GM21360 (cell line): ENCODE results near the gene CCDC179.

Source experiments
- ATAC-seq: cut with Tn5 transposase; IDR thresholded peaks from one replicate; pipeline ENCODE4 v1.9.1; 2021; ENCODE audit warnings: mild to moderate bottlenecking, moderate library complexity; ENCODE audit not compliant: unreplicated experiment

CCDC179 gene

DNA sequence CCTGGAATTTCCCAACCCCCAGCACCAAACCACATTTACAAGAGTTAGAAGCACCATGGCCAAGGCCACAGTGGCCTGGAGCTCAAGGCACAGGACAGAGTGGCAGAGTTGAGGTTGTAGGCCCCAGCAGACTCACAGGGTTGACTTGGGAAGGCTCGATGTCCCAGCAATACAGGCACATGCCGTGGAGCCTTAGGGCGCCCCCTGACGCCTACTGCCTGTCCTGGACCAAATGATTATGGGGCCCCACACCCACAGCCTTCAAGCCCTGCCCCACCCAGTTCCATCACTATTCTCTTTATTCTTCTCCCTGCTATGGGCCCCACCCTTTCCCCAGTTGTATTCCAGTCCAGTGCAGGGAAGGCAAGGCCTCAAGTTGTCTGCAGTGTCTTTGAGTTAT, at the start of gene CCDC179:
Gene CCDC179, minus strand, starts transcription at position 234 of the 400 bp plus-strand sequence. Its CDS starts 53 bp downstream, at position 181.
- ATAC-seq, result no peak

DNA sequence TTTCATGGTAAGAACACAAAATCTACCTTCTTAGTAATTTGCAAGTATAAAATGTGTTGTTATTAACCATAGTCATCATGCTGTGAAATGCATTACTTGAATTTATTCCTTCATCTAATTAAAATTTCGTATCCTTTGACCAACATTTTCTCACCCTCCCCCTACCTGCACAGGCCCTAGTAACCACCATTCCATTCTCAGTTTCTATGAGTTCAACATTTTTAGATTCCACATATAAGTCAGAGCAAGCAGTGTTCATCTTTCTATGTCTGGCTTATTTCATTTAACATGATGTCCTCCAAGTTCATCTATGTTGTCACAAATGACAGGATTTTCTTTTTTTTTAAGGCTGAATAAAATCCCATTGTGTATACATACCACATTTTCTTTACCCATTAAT, 43.5 kb upstream of the CCDC179 start:
- no peak for ATAC-seq

GRCh38 chr11:22901603-22902002, 41.3 kb upstream of the CCDC179 start:
- no peak for ATAC-seq

- ATAC-seq, result no peak
These were observed 40.7 kb upstream of the CCDC179 start for GRCh38 chr11:22900764-22901486.

DNA sequence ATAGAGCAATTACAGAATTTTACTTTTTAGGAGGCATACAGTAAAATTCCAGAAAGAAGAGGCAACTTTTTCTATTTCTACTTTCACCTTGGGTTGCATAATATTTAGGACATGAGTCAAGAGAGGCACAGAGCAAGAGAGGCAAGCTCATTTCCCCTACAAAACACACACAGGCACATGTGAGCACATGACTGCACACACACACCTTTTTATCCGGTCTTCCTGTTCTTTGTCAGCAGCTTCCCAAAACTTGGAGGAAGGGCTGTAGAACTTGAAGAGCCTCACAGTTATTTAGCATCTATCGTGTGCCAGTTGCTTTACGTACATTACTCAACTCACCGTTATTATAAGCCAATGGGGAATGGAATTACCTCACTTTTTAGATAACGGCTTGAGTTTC, 37.8 kb upstream of the CCDC179 start:
- ATAC-seq, result no peak

- ATAC-seq, result no peak
These were observed 30.0 kb upstream of the CCDC179 start for GRCh38 chr11:22890227-22890626.

DNA sequence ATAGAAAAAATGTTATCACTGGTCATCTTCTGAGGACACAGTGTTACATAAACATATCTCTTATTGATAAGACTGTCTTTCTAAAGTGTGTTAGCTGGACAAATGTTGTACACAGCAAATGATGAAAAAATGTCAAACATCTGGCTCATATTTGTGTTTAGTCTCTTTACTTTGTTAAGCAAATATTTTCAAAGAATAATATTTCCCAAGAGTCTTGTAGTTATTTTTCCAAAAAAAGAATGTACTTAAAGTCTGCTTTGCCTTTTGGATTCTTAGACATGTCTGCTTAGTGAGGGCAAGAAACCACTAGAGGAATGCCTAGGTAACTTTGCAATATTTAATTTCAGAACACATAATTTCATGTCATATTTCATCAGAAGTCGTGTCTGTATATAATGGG, 23.9 kb upstream of the CCDC179 start:
- no peak for ATAC-seq

GRCh38 chr11:22879630-22880029, 19.4 kb upstream of the CCDC179 start:
- ATAC-seq, result no peak

- no peak for ATAC-seq
These were observed 18.3 kb upstream of the CCDC179 start for GRCh38 chr11:22878604-22879003.

- ATAC-seq, result no peak
These were observed 17.8 kb upstream of the CCDC179 start for GRCh38 chr11:22878039-22878438.

DNA sequence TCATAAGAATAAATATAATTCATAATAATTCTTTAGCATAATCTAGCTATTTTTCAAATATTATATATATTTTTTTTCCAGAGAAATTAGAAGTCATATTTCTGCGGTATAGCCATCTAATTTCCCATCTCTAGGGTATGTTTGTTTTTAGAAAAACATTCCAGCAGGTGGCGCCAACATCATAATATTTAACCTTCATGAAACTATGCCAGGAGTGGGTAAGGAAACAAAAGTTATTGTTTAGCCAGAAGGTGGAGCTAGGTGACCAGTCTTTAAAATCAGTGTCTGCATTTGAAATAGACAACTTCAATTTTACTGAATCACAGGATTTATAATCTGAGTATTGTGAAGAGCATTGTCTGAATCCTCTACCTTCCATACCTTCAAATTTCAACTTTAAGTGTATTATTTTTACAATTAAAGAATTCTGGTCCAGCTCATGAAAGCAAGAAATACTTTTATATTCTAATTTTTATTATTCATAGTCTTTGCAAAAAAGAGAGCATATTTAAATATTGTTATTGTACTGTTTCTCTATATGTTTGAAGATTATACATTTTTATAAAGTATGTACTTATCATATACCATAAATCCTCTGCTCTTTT, 15.7 kb upstream of the CCDC179 start:
- ATAC-seq, result peak; percentile 100

- ATAC-seq, result no peak
These were observed 9.1 kb upstream of the CCDC179 start for GRCh38 chr11:22869325-22869724.

- no peak for ATAC-seq
These were observed 518 bp downstream of the CCDC179 start for GRCh38 chr11:22859756-22860155.

GRCh38 chr11:22851477-22851876, 8.8 kb downstream of the CCDC179 start:
- ATAC-seq, result no peak

DNA sequence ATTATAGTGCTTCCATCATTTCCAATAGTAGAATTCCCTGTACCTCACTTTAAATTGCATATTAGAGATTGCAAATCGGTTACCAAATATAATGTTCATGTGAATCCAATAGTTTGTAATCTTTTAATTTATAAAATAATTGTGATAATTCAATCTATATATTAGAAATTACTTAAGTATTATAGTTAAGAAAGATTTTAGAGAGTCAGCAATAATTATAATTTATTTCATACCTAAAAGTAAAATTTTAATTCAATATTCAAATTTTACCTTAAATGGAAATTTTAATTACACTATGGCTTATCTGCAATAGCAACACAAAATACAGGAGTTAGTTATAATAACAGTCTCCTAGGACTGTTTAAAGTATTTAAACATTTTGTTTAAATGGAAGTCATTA, 13.5 kb downstream of the CCDC179 start:
- ATAC-seq, result no peak

DNA sequence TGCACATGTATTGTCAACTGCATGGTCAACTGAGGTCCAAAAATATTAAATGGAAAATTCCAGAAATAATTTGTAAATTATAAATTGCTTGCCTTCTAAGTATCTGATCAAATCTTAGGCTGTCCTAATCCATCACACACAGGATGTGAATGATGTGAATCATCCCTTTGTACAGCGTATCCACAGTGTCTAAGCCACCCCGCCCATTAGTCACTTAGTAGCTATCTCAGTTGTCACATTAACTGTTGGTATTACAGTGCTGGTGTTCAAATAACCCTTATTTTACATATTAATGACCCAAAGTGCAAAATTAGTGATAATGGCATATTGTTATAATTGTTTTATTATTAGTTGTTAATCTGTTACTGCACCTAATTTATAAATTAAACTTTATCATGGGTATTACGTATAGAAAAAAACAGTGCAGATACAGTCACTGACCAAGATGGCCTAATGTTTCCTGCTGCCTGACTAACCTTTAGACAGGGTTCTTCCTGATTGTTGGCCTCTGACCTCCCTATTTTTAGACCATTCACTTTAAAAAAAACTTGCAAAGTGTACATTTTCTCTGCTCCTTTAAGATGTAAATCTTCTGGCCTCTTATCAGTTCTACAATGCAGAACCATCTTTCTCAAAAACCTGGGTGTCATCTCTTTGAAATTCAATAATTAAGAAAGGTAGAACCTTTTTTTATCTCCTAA, 27.8 kb downstream of the CCDC179 start:
- ATAC-seq, result no peak

DNA sequence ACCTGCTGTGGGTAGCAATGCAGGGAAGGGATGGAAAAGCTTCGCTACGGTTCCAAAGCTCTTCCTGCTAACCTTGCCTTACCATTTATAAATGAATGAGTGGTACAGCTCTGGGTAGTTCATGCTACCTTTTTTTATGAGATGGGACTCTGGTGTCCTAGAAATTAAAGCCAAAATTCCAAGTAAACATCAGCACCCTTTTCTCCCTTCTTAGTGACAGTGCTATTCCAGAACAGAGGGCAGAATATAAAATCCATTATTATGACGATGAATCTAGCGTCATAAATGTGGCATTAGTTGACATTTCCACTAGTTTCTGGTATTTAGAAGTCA, 30.2 kb downstream of the CCDC179 start:
- ATAC-seq, result no peak

- ATAC-seq, result peak; percentile 92
These were observed 30.8 kb downstream of the CCDC179 start, which contains the start of gene SVIP for GRCh38 chr11:22829231-22830081. Gene SVIP, minus strand, starts transcription at chr11:22829801. Its CDS starts 53 bp downstream, at chr11:22829748.

DNA sequence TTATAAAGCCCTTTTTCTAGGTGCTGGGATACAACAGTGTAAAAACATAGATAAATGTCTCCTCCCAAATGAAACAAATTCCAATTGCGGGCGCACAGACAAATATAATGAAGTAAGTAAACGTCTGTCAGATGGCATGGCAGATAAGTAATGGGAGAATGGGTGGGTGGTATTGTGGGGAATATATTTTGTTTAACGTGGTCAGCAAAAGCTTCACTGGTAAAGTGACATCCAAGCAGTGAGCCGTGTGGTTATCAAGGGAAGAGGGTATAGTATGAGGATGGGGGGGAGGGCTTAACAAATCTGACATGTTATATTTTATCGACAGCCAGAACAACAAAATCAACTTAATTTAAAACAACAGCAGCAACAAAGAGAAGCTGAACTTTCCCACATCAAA, 31.9 kb downstream of the CCDC179 start:
- no peak for ATAC-seq

DNA sequence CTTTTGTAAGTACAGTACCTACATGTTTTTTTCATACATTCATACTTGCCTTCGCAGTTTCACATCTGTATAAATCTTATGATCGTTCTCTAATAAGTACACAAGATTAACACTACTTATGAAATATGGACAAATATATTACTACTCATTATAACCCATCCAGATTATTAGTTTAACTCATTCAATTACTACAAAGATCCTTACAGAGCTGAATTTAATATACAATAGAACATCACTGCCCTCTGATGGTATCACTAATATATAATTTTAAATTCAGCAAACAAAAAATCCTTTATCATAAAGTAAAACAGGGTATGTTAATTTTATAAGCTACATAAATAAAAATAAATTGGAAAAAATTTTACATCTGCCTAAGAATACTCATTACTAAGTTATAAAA, 38.1 kb downstream of the CCDC179 start:
- no peak for ATAC-seq

DNA sequence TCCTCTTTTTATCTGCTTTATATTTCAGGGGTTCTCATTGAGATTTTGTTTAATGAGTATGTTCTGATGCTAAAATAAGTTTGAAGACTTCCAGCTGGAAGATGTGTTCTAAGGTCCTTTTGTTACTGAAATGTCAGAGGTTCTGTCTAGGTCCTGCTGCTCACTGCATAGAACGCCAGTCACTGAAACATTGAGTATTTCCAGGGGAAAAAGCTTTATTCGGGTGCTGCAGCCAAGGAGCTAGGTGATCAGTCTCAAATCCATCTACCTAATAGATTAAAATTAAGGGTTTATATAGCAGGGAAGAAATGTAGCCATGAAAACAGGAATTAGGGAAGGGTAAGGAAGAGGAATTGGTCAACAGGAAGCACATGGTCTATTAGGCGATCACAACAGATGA, 50.4 kb downstream of the CCDC179 start:
- no peak for ATAC-seq
